GM19463 (cell line): Measurements from ENCODE around the gene CAMK2G.

Experiments
- ATAC-seq: cut with Tn5 transposase; IDR thresholded peaks from one replicate; pipeline ENCODE4 v1.9.1; 2021; ENCODE audit warnings: mild to moderate bottlenecking, moderate library complexity; ENCODE audit not compliant: unreplicated experiment

Gene CAMK2G

DNA sequence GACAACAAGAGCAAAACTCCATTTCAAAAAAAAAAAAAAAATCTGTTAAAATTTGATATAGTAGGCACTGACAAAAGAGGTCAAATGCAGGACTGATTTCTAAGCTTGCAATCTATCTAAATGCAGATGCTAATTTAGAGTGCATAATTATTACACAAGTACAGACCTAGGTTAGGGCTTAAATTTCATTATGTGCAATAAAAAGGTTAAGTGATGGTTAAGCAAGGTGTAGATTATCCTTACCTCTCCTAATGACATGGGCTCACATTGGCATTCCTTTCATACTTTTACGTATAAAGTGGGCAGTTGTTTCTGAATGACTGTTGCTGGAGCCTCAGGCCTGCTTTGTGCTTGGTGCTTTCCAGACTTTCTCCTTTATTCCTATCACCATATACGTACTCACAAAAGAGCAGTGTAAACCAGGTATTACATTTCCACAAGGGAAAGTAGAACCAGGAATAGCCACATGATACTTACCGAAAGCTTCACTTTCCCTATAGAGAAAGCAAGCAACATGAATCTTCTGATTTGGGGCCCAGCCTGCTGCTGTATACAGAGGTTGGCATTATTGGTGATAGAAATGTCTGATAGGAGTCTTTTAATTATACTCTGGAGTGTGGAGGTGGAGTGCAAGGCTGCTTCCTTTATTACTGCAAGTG, 94.7 kb downstream of the CAMK2G start:
- no peak for ATAC-seq

GRCh38 chr10:73779018-73779417, 95.3 kb downstream of the CAMK2G start:
- no peak for ATAC-seq

DNA sequence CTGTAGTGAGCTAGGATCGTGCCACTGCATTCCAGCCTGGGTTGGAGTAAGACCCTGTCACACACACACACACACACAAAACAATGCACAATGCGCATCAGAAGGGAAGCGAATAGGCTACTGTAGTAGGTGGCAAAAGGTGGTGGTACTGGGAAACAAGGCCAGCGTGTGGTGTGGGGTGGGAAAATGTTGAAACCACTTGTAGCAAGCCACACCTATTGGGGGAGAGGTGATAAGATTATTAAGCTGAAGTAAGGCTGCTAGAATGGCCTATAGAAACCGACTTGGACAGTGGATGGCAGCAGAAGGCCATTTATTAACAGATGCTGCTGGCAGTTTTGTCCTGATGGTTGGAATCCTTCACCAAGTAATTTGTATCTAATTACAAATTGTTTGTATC, 99.7 kb downstream of the CAMK2G start:
- no peak for ATAC-seq

DNA sequence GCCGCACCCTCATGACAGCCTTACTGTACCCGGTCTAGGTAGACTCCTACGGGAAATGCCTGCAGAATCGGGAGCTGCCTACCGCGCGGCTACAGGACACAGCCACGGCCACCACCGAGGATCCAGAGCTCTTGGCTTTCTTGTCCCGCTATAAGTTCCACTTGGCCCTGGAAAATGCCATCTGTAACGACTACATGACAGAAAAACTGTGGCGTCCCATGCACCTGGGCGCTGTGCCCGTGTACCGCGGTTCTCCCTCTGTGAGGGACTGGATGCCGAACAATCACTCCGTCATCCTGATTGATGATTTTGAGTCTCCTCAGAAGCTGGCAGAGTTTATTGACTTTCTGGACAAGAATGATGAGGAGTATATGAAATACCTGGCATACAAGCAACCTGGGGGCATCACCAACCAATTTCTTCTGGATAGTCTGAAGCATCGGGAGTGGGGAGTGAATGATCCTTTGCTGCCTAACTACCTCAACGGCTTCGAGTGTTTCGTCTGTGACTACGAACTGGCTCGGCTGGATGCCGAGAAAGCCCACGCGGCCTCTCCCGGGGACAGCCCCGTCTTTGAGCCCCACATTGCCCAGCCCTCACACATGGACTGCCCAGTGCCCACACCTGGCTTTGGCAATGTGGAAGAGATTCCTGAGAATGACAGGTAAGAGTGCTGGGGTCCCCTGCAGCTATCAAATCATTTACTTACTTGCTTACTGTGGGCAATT, 101.0 kb downstream of the CAMK2G start:
- ATAC-seq: no peak

DNA sequence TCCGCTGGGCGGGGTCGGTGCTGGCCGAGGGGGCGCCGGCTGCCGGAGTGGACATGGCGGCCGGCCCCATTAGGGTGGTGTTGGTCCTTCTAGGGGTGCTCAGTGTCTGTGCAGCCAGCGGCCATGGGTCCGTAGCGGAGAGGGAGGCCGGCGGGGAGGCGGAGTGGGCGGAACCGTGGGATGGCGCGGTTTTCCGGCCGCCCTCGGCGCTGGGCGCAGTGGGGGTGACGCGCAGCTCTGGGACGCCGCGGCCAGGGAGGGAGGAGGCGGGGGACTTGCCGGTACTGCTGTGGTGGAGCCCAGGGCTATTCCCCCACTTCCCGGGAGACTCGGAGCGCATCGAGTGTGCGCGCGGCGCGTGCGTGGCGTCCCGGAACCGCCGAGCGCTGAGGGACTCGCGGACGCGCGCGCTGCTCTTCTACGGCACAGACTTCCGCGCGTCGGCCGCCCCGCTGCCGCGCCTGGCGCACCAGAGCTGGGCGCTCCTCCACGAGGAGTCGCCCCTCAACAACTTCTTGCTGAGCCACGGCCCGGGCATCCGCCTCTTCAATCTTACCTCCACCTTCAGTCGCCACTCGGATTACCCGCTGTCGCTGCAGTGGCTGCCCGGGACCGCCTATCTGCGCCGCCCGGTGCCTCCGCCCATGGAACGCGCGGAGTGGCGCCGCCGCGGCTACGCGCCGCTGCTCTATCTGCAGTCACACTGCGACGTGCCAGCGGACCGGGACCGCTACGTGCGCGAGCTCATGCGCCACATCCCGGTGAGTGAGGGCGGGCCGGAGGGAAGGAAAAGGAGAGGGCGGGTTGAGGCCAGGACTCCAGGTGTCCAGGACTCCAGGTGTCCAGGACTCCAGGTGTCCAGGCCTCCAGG, 101.8 kb downstream of the CAMK2G start:
- peak; percentile 70 for ATAC-seq

- ATAC-seq: peak; percentile 31
Measured at GRCh38 chr10:73771722-73772280, 102.6 kb downstream of the CAMK2G start.

- no peak for ATAC-seq
Measured at GRCh38 chr10:73769396-73769795, 105.0 kb downstream of the CAMK2G start.

- no peak for ATAC-seq
Measured at GRCh38 chr10:73768881-73769280, 105.5 kb downstream of the CAMK2G start.

GRCh38 chr10:73765066-73765465, 109.3 kb downstream of the CAMK2G start:
- ATAC-seq: no peak

DNA sequence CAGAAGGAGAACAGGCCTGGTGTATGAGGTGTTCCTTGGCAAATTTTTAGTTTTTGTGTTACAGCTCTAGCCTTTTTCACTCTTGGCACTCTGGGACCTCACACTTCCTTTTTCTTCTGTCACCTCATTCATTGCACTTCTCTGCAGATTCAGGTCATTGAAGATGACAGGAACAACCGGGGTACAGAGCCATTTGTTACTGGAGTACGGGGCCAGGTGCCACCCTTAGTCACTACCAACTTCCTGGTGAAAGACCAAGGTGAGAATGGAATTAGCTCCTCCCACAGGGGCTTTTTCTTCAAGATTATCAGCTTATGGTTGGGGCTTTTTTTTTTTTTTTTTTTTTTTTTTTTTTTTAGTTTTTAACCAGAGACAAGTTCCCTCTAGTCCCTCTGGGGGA, 111.0 kb downstream of the CAMK2G start:
- no peak for ATAC-seq

DNA sequence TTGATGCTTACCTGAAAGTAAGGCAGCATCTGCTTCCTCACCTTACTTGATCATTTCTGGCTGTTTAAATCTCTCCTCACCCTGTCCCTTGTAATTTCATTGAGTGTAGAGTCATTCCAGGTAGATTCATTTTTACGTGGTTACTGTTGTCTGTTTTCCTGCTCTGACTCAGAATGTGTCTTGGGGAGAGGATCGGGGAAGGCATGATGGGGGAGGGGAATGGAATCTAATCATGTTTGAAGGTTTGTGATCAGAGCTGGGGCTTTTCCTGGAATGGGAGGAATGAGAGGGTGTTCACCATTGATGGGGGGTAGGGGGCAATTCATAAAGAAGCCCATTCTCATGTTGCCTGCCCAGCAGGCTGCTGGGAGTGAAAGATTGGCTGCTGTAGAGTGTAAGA, 111.4 kb downstream of the CAMK2G start:
- ATAC-seq: no peak
